T-helper 17 cell (primary cell): ENCODE data around the gene GPR68. TPM values are rescaled to one million over a fixed set of nuclear protein-coding genes. Genes with fewer than 3 reads are reported as not detected.
"Not testable (repeated sequence)": the region's sequence is repeated elsewhere in the genome, so short reads cannot be mapped to it uniquely, and the experiment has no call there.

Source experiments
- ATAC-seq: fragments of 150-1000 bp; cut with Tn5 transposase; 2 replicates; pipeline ENCODE4 v1.10.0; 2021; ENCODE audit warnings: mild to moderate bottlenecking, moderate library complexity
- DNase-seq, 3 donors: peaks; one replicate each; pipeline versions ENCODE4 v3.0.0 to v3.0.0-alpha.2; 2020 to 2021
- H3K9me3 ChIP-seq: one replicate; pipeline ENCODE4 v1.7.0; 2013; ENCODE audit warnings: low read length, mild to moderate bottlenecking; ENCODE audit not compliant: control insufficient read depth, poor library complexity, severe bottlenecking
- H3K27ac Mint-ChIP-seq: one replicate; pipeline ENCODE4 v1.8.0; 2022; ENCODE audit warnings: mild to moderate bottlenecking, moderate library complexity, mixed read lengths
- H3K27me3 Mint-ChIP-seq: one replicate; pipeline ENCODE4 v1.8.0; 2022; ENCODE audit warnings: mixed read lengths
- H3K36me3 Mint-ChIP-seq: one replicate; pipeline ENCODE4 v1.8.0; 2022; ENCODE audit warnings: low read depth, mixed read lengths
- H3K4me1 Mint-ChIP-seq: one replicate; pipeline ENCODE4 v1.8.0; 2022; ENCODE audit warnings: mild to moderate bottlenecking, mixed read lengths
- H3K4me3 Mint-ChIP-seq: one replicate; pipeline ENCODE4 v1.8.0; 2022; ENCODE audit warnings: mild to moderate bottlenecking, moderate library complexity, mixed read lengths
- total RNA-seq, 4 donors: library from RNA in 2 of 4; stranded (reverse) in 2 of 4; gene quantifications; one replicate each; pipeline ENCODE4 v1.2.3 and lab custom pipeline; 2022 to 2026

The GPR68 gene
- total RNA-seq, 2 donors from 2014 or later: 7.6 to 12.4 TPM

- no peak overlapping the region for H3K4me3 Mint-ChIP-seq
- DNase-seq: no peak
- no peaks in the 10 kb centered on the region for H3K27me3 Mint-ChIP-seq
- ATAC-seq: no peak
- no peaks in the 10 kb centered on the region for H3K9me3 ChIP-seq
- peaks cover 32% of the 10 kb centered on the region for H3K4me1 Mint-ChIP-seq
- peaks cover 12% of the 10 kb centered on the region for H3K36me3 Mint-ChIP-seq
- H3K27ac Mint-ChIP-seq: no peak overlapping the region
Observed at GRCh38 chr14:91269076-91269991, 24.8 kb upstream of the GPR68 start.

DNA sequence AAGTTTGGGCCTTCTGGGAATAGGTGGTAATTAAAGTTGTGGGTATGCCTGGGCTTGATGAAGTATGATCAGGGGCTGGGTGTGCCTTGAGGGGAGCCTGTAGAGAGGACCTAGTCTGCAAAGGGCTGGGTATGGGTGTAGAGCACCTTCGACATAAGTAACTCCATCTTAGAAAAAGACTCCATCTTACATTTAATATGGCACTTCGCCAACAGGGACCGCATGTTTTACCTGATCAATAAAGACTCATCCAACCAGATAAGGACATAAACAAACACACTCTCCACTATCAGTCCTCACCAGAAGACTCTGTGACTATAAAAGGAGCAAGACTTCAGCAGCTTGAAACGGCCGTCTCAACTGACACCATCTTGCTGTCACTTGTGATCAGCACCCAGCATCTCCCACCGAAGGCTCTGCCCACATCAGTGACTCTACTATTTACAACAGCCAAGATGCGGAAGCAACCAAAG, 23.5 kb upstream of the GPR68 start:
- Mint-ChIP-seq H3K4me1 (peaks cover 42% of the 10 kb centered on the region), H3K27me3 (no peaks in the 10 kb centered on the region), H3K4me3 (no peak overlapping the region)

GRCh38 chr14:91266276-91266675, 21.8 kb upstream of the GPR68 start:
- H3K36me3 Mint-ChIP-seq, H3K27me3 Mint-ChIP-seq, H3K9me3 ChIP-seq, H3K4me3 Mint-ChIP-seq, H3K27ac Mint-ChIP-seq, ATAC-seq, DNase-seq: not testable (repeated sequence)
- H3K4me1 Mint-ChIP-seq: peaks cover 47% of the 10 kb centered on the region

More for the DNA sequence above, 23.5 kb upstream of the GPR68 start:
- Mint-ChIP-seq H3K36me3 (peaks cover 12% of the 10 kb centered on the region), H3K27ac (peak overlapping the region; percentile 79)
- DNase-seq (no peak), ATAC-seq (no peak)
- H3K9me3 ChIP-seq: no peaks in the 10 kb centered on the region

GRCh38 chr14:91265404-91265803, 20.9 kb upstream of the GPR68 start:
- H3K27ac Mint-ChIP-seq: peak overlapping the region; percentile 90
- H3K36me3 Mint-ChIP-seq: peaks cover 9% of the 10 kb centered on the region
- no peaks in the 10 kb centered on the region for H3K9me3 ChIP-seq
- H3K27me3 Mint-ChIP-seq: no peaks in the 10 kb centered on the region
- no peak for DNase-seq
- peaks cover 48% of the 10 kb centered on the region for H3K4me1 Mint-ChIP-seq
- peak overlapping the region; percentile 88 for H3K4me3 Mint-ChIP-seq
- ATAC-seq: no peak

- no peak for DNase-seq
- no peaks in the 10 kb centered on the region for H3K27me3 Mint-ChIP-seq
- peak overlapping the region; percentile 90 for H3K27ac Mint-ChIP-seq
- H3K36me3 Mint-ChIP-seq: peaks cover 9% of the 10 kb centered on the region
- H3K9me3 ChIP-seq: no peaks in the 10 kb centered on the region
- H3K4me3 Mint-ChIP-seq: peak overlapping the region; percentile 88
- H3K4me1 Mint-ChIP-seq: peaks cover 44% of the 10 kb centered on the region
- peak; percentile 47 for ATAC-seq
Observed at GRCh38 chr14:91264151-91265150, 19.9 kb upstream of the GPR68 start.

DNA sequence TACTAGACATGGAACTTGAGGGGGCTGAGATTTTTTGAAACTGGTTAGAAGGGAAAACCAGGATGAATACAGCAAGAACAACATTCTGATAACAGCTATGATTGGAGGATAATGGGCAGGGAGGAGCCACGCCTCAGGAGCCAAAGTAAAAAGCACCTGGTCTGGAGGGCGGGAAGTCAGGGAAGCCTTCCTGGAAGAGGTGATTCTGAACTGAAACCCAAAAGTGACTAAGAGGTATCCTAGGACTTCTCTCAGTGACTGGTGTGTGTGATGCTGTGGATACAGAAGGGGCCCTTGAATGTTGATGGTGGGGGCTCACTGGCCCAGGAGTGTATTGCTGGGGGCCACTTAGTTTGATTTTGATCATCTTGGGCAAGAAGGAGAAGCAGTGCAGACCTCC, 18.8 kb upstream of the GPR68 start:
- DNase-seq: no peak
- H3K9me3 ChIP-seq: no peaks in the 10 kb centered on the region
- no peak for ATAC-seq
- H3K36me3 Mint-ChIP-seq: peaks cover 4% of the 10 kb centered on the region
- no peaks in the 10 kb centered on the region for H3K27me3 Mint-ChIP-seq
- peak overlapping the region; percentile 90 for H3K27ac Mint-ChIP-seq
- peaks cover 40% of the 10 kb centered on the region for H3K4me1 Mint-ChIP-seq
- peak overlapping the region; percentile 82 for H3K4me3 Mint-ChIP-seq

- H3K4me1 Mint-ChIP-seq: peaks cover 43% of the 10 kb centered on the region
- no peaks in the 10 kb centered on the region for H3K27me3 Mint-ChIP-seq
- no peaks in the 10 kb centered on the region for H3K9me3 ChIP-seq
- no peaks in the 10 kb centered on the region for H3K36me3 Mint-ChIP-seq
- H3K4me3 Mint-ChIP-seq: no peak overlapping the region
- no peak for ATAC-seq
- no peak for DNase-seq
- no peak overlapping the region for H3K27ac Mint-ChIP-seq
Observed at GRCh38 chr14:91261986-91262549, 17.6 kb upstream of the GPR68 start.

- no peaks in the 10 kb centered on the region for H3K36me3 Mint-ChIP-seq
Observed at GRCh38 chr14:91261115-91261514, 16.6 kb upstream of the GPR68 start.

GRCh38 chr14:91258876-91259275, 14.4 kb upstream of the GPR68 start:
- peaks cover 51% of the 10 kb centered on the region for H3K4me1 Mint-ChIP-seq
- H3K9me3 ChIP-seq: no peaks in the 10 kb centered on the region
- no peaks in the 10 kb centered on the region for H3K36me3 Mint-ChIP-seq
- H3K27me3 Mint-ChIP-seq: no peaks in the 10 kb centered on the region
- H3K4me3 Mint-ChIP-seq: no peak overlapping the region
- H3K27ac Mint-ChIP-seq: peak overlapping the region; percentile 32
- DNase-seq (no peak), ATAC-seq (no peak)

More at GRCh38 chr14:91261115-91261514, 16.6 kb upstream of the GPR68 start:
- H3K27me3 Mint-ChIP-seq: no peaks in the 10 kb centered on the region
- ATAC-seq (peak; percentile 72), DNase-seq (no peak)
- H3K9me3 ChIP-seq: no peaks in the 10 kb centered on the region
- H3K27ac Mint-ChIP-seq: no peak overlapping the region
- peaks cover 49% of the 10 kb centered on the region for H3K4me1 Mint-ChIP-seq
- peak overlapping the region; percentile 22 for H3K4me3 Mint-ChIP-seq

DNA sequence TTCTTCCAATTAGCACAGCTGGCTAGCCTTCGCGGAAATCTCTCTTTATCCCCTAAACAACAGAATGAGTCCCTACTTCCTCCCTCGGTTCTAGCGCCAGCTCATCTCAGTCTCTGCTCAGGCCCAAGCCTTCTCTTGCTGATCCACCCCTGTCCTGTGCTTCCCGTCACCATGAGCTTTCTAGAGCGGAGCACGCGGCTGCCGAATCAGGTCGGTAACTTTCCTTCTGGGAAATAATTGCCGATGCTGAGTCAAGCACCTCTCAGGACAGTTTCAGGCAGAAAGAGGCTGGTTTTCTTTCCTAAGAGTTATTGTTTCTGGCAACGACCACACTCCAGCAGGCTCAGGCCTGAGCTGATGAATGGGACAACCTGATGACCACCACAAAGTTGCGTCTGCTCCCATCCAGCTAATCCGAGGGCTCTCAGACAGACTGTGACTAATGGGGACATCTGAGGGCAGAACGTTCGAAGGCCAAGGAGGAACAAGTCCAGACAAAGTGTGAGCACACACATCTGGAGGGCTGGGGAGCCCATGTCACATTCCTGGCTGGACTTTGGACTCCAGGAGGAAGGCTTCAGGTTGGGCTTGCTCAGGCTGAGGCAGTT, 13.6 kb upstream of the GPR68 start:
- Mint-ChIP-seq H3K27ac (peak overlapping the region; percentile 32), H3K36me3 (no peaks in the 10 kb centered on the region), H3K27me3 (no peaks in the 10 kb centered on the region), H3K4me1 (peaks cover 47% of the 10 kb centered on the region), H3K4me3 (peak overlapping the region; percentile 31)
- ATAC-seq: no peak
- DNase-seq: no peak
- H3K9me3 ChIP-seq: no peaks in the 10 kb centered on the region

DNA sequence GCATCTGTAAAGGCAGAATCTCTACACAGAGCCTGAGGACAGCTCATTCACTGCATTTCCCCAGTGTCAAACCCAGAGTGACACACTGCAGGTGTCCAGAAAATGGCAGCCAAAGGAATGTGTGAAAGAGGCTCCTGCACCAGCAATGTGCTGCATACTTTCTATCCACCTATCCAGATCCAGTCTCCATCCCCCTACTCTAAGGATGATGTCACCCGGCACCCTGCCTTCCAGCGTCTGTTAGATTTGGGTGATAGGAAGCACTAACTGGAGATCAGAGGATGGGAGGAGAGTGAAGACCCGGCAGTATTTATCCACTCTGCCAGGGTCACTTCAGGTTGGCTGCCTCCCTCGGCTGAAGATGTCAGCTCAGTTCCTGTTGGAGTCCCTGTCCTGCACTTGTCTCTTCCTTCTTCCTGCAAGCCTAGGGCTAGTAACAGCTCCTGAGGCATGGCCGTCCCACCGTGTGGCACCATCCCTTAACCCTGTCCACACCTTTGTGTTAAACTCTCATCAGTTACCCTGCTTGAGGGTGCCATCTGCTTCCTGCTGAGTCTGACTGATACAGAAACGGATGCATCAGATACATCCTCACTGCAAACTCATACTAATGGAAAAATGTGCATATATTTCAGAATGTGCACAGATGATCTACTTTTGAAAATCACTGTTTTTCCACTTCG, 13.0 kb upstream of the GPR68 start:
- no peaks in the 10 kb centered on the region for H3K36me3 Mint-ChIP-seq
- no peaks in the 10 kb centered on the region for H3K9me3 ChIP-seq
- DNase-seq: no peak
- H3K4me3 Mint-ChIP-seq: peak overlapping the region; percentile 31
- peaks cover 48% of the 10 kb centered on the region for H3K4me1 Mint-ChIP-seq
- no peak for ATAC-seq
- peak overlapping the region; percentile 32 for H3K27ac Mint-ChIP-seq
- H3K27me3 Mint-ChIP-seq: no peaks in the 10 kb centered on the region

DNA sequence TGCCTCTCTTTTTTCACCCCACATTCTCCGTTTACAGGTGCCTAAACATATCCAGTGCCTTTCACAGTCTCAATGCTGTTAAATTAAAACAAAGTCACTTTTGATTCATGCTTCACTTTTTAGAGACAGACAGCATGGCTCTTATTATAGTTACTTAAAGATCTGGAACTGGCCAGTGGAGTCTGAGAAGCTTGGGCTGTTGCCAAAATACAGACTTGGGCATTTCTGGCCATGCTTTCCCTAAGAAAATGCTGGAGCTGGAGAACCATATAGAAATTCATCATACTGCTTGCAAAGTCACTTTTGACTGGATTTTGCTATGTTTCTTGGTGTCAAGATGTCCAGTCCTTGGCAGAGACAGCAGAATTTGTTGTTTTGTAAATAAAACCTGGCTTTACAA, 12.2 kb upstream of the GPR68 start:
- Mint-ChIP-seq H3K4me3 (no peak overlapping the region), H3K27me3 (no peaks in the 10 kb centered on the region), H3K27ac (peak overlapping the region; percentile 91), H3K36me3 (no peaks in the 10 kb centered on the region), H3K4me1 (peaks cover 53% of the 10 kb centered on the region)
- DNase-seq (no peak), ATAC-seq (no peak)
- no peaks in the 10 kb centered on the region for H3K9me3 ChIP-seq
